GM19467 (cell line): ENCODE measurements around the gene RNF220.

Experiments
- ATAC-seq: cut with Tn5 transposase; IDR thresholded peaks from one replicate; pipeline ENCODE4 v1.9.1; 2021; ENCODE audit warnings: mild to moderate bottlenecking, moderate library complexity; ENCODE audit not compliant: unreplicated experiment

RNF220 gene

GRCh38 chr1:44515416-44515815, 110.4 kb downstream of the RNF220 start:
- no peak for ATAC-seq

GRCh38 chr1:44519035-44519676, 114.1 kb downstream of the RNF220 start:
- ATAC-seq, result no peak

- no peak for ATAC-seq
These were observed 116.5 kb downstream of the RNF220 start for GRCh38 chr1:44521378-44522080.

- ATAC-seq, result no peak
These were observed 118.8 kb downstream of the RNF220 start for GRCh38 chr1:44523593-44524591.

GRCh38 chr1:44524655-44525500, 119.8 kb downstream of the RNF220 start:
- ATAC-seq, result no peak

DNA sequence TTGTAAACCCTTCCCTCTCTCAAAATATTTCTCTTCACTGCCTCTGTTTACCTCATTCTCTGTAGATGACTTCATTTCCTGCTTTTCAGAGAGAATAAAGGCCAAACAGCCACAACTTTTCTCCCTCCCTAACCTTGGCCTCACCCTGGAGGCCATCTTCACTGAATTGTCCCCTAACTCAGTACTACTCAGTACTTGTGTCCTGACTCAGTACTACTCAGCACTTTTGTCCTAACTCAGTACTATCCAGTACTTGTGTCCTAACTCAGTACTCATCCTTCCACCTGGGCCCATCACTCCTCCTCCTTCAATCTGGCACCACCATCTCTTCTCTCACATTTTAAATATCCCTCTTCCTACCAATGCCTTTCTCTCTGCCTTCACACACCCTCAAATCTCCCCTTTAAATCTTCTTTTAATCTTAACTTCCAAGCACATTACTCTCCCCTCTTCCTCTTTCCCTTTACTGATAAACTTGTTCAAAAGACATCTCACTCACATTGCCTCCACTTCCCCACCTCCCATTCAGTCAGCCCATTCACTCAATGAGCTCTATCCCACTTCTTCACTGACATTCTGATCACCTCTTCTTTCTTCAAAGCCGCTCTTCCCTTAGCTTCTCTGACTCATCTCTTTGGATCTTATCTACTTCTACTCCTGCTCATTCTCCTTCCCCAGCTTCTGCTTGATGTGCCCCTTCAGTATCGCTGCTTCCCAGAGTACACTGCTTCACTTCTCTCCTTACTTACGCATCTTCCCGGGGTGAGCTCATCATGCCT, 121.4 kb downstream of the RNF220 start:
- no peak for ATAC-seq

DNA sequence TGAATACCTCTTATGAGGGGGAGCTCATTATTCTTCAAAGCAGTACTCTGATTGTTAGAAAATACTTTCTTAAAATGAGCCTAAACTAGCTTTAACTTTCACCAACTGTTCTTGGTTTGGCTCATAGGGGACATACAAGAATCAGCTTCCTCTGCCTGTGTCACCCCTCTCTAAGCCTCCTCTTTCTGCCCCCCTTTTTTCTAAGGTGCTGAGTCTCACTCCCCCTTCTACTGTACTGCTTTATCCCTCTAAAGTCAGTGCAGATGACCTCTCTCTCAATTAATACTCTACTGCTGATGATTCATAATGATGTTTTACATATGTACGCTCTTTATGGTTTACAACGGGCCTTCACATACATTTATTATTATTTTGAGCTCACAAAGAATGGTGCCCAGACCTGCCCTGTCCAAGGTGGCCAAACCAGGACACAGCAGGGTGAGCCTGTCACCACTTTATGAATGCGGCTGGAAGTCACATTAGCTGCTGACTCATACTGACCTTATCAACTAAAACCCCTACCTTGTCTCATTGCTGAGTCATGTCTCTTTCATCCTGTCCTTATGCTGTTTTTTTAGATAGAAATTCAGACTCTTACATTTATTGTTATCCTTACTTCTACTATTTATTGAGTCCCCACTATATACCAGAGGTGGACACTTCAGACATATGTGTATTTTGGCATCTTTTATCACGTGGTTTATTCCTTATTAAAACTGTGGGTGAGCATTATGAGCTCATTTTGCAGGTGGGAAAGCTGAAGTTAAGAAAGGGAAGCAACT, 126.9 kb downstream of the RNF220 start:
- ATAC-seq, result no peak

DNA sequence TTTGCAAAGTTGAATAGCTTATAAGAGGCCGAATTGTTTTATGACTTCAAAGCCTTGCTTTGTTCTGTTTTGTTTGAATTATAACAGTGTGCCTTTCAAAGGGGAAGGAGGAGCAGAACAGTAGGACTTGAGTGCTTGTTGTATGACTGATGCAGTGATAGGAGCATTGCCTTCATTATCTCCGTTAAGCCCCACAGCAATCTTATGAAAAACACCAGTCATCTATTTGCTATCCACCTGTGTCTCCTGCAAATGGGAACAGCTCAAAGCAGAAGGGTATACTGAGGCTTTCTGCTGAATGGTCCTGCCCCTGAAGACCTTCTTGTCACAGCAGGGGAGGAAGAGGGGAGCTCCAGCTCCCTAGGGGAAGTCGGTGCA, 127.5 kb downstream of the RNF220 start:
- no peak for ATAC-seq

DNA sequence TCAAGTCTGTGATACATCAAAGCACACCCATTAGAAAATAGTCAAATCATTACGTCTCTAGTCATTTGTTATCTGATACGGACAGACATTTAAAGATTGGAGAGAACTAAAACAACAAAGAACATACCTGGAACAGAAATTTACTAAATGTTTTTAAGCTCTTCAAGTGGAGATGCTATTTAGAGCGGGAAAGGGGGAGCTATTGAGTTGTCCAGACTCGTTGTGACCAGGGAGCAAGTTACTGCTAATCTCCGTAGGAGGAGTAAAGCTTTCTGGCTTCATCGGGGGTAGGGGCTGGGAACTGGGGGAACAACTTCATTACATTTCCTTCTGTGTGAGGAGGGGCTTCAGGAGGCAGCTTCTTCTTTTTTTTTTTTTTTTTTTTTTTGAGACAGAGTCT, 129.7 kb downstream of the RNF220 start:
- ATAC-seq, result no peak

DNA sequence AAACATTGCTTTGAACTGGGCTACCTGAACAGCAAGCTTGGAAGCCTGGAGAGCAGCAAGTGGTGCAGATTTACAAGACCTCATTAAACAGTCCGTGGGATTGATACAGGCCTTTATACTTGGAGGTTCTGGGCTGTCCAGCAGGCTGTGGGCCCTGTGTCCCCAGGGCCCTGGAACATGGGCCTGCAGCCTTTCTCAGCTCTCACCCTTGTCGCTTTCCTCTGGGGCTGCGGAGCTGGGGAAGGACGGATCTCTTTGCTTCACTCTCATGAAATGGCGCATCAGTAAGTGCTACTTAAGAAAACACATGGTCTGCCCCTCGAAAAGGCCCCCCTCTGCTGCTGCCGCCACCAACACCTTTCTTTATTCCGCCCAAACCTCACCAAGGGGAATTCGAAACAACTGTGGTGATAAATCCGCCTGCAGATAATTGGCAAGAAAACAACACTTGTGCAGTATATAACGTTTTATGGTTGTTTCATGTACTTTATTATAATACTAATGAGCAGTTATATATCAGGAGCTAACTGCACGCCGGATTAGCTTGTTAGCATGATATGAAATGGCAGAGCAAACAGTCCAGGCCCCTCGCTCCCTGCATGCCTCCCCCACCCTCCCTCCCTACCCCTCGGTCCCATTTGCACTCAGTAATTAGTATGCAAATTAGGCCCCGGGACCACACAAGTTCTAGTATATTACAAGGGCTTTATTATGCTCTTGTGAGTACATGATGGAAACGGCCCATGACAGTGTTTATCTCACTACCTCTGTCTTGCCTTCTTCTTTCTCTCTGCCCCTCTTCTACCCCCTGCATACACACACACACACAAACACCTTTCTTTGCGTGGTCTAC, 131.5 kb downstream of the RNF220 start:
- ATAC-seq, result no peak

- ATAC-seq, result no peak
These were observed 132.5 kb downstream of the RNF220 start for GRCh38 chr1:44537538-44537937.

DNA sequence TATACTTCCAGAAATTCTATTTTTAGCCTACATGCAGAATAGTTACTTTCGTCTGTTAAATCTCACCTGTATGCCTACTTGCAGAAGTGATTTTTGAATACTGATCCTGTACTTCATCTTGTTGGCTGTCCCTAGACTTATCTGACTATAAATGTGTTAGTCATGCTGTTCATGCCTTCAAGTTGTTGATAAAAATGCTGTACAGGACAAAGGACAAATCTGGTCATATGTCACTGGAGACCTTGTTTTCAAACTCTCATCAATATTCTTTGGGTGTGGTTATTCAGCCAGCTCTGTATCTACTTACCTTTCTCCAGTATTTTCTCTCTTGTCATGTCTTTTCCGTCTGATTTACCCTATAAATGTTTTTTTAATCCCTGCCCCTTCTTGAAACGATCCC, 132.9 kb downstream of the RNF220 start:
- no peak for ATAC-seq

GRCh38 chr1:44539991-44540730, 135.1 kb downstream of the RNF220 start:
- ATAC-seq, result no peak

GRCh38 chr1:44542420-44543063, 137.5 kb downstream of the RNF220 start:
- no peak for ATAC-seq

- ATAC-seq, result no peak
These were observed 138.1 kb downstream of the RNF220 start for GRCh38 chr1:44543064-44543744.

GRCh38 chr1:44543786-44544185, 138.7 kb downstream of the RNF220 start:
- ATAC-seq, result no peak
